KMS-11 (cell line): Measurements from ENCODE around the gene RPH3AL.

Experiments
- H2AFZ ChIP-seq: fragments of 200-600 bp; sonication (generic); 2 replicates; pipeline ENCODE4 v1.6.1; 2016; ENCODE audit warnings: antibody characterized with exemption, mixed run types, low read depth
- H3K27ac ChIP-seq: fragments of 200-600 bp; sonication (generic); 2 replicates; pipeline ENCODE4 v1.6.1; 2016; ENCODE audit warnings: mild to moderate bottlenecking, mixed run types
- H3K27me3 ChIP-seq: fragments of 200-600 bp; sonication (generic); 2 replicates; pipeline ENCODE4 v1.6.1; 2017; ENCODE audit warnings: mild to moderate bottlenecking, low read depth, mixed run types, moderate library complexity; ENCODE audit not compliant: insufficient read depth
- H3K36me3 ChIP-seq: fragments of 200-600 bp; sonication (generic); 2 replicates; pipeline ENCODE4 v1.6.1; 2017; ENCODE audit warnings: mild to moderate bottlenecking, mixed run types; ENCODE audit not compliant: insufficient read depth
- H3K4me1 ChIP-seq: fragments of 200-600 bp; sonication (generic); 2 replicates; pipeline ENCODE4 v1.6.1; 2016; ENCODE audit warnings: mild to moderate bottlenecking, low read depth, mixed run types; ENCODE audit not compliant: poor library complexity, severe bottlenecking
- H3K4me2 ChIP-seq: fragments of 200-600 bp; sonication (generic); 2 replicates; pipeline ENCODE4 v1.7.0; 2016; ENCODE audit warnings: mild to moderate bottlenecking, mixed run types
- H3K4me3 ChIP-seq: fragments of 200-600 bp; sonication (generic); IDR thresholded peaks from 2 replicates; pipeline ENCODE4 v1.6.1; 2017; ENCODE audit warnings: low read depth, low read length, mixed read lengths; ENCODE audit not compliant: insufficient read depth
- H3K79me2 ChIP-seq: fragments of 200-600 bp; sonication (generic); 2 replicates; pipeline ENCODE4 v1.6.1; 2016; ENCODE audit warnings: low read depth, mixed run types; ENCODE audit not compliant: insufficient read depth
- H3K9ac ChIP-seq: fragments of 200-600 bp; sonication (generic); 2 replicates; pipeline ENCODE4 v1.6.1; 2016; ENCODE audit warnings: mild to moderate bottlenecking, mixed run types
- H4K20me1 ChIP-seq: fragments of 200-600 bp; sonication (generic); 2 replicates; pipeline ENCODE4 v1.6.1; 2016; ENCODE audit warnings: mild to moderate bottlenecking, mixed run types; ENCODE audit not compliant: insufficient read depth
- TF ChIP-seq, protein P1 (sequence below): fragments of 200-600 bp; sonication (generic); conservative IDR thresholded peaks from 2 replicates; pipeline ENCODE4 v1.6.1; 2017; ENCODE audit warnings: low read depth, mild to moderate bottlenecking, antibody characterized with exemption, low read length, moderate library complexity, mixed read lengths

RPH3AL gene

DNA sequence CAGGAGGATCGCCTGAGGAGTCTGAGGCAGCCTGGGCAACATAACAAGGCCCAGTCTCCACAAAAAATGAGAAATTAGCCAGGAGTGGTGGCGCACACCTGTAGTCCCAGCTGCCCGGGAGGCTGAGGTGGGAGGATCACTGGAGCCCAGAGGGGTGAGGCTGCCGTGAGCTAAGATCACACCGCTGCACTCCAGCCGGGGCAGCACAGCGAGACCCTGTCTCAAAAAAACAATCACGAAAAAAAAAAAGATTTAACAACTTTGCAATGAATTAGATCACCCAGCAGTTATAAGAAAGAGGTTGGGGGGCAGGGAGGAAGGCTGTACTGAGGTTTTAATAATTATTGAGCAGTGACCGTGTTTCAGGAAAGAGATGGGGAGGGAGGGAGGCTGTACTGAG is 49.4 kb downstream of the RPH3AL start:
- Histone ChIP-seq H3K27ac (no peak overlapping the region), H3K79me2 (no peaks in the 10 kb centered on the region), H3K36me3 (no peaks in the 10 kb centered on the region), H3K4me2 (no peak overlapping the region), H3K27me3 (no peaks in the 10 kb centered on the region), H3K9ac (no peak overlapping the region), H3K4me1 (no peaks in the 10 kb centered on the region), H3K4me3 (no peak overlapping the region), H2AFZ (no peak overlapping the region), H4K20me1 (no peaks in the 10 kb centered on the region)
- TF ChIP-seq, protein P1, sequence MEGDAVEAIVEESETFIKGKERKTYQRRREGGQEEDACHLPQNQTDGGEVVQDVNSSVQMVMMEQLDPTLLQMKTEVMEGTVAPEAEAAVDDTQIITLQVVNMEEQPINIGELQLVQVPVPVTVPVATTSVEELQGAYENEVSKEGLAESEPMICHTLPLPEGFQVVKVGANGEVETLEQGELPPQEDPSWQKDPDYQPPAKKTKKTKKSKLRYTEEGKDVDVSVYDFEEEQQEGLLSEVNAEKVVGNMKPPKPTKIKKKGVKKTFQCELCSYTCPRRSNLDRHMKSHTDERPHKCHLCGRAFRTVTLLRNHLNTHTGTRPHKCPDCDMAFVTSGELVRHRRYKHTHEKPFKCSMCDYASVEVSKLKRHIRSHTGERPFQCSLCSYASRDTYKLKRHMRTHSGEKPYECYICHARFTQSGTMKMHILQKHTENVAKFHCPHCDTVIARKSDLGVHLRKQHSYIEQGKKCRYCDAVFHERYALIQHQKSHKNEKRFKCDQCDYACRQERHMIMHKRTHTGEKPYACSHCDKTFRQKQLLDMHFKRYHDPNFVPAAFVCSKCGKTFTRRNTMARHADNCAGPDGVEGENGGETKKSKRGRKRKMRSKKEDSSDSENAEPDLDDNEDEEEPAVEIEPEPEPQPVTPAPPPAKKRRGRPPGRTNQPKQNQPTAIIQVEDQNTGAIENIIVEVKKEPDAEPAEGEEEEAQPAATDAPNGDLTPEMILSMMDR = no peak

DNA sequence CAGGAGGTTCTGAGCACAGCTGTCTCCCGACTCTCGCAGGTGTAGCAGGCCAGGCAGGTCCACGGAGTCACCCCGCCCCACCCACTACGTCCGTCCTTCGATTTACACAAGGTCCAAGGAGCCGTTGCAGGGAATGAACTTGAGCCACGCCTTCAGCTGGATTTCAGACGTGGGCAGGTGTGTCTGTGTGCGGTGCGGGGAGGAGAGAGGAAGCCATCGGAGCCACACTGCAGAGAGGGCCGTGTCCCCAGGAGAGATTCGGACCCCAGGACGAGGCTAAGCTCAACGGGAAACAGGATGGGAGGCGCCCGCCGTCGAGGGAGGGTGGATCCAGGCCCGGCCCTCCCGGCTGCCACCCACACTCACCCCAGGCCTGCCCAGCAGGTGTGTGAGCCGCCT is 50.3 kb downstream of the RPH3AL start:
- Histone ChIP-seq H3K27me3 (no peaks in the 10 kb centered on the region; the same call in 1 of the 2 replicates), H3K27ac (no peak overlapping the region), H3K4me2 (no peak overlapping the region), H2AFZ (no peak overlapping the region), H3K4me1 (no peaks in the 10 kb centered on the region), H3K4me3 (no peak overlapping the region), H3K79me2 (no peaks in the 10 kb centered on the region), H3K9ac (no peak overlapping the region), H3K36me3 (no peaks in the 10 kb centered on the region), H4K20me1 (no peaks in the 10 kb centered on the region)
- TF ChIP-seq, protein P1 = no peak

DNA sequence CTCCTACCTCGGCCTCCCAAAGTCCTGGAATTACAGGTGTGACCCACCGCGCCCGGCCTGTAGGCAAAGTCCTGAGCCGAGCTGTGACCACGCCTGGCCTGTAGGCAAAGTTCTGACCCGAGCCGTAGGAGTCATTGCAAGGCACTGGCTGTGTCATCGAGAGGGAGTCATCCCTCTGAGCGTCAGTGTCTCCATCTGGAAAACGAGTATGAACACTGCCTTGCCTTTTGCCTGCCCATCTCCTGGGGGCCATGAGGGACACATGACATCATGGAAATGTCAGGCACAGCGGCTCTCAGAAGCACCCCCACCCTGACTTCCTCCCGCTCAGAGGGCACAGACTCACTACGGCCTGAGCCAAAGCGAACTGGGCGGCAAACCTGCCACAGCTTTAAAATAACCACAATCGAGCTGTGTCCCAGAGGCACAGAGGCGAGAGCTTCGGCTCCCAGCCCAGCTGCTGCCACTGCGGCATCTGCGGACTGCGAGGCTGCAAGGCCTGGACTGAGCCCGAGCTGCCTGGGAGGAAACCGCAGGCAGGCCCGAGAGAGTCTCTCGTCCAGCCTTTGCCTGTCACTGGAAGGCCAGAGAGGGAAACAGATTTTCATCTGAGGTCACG is 50.8 kb downstream of the RPH3AL start:
- Histone ChIP-seq H3K4me3 (no peak overlapping the region), H3K4me1 (no peaks in the 10 kb centered on the region), H3K36me3 (no peaks in the 10 kb centered on the region), H4K20me1 (no peaks in the 10 kb centered on the region), H3K79me2 (no peaks in the 10 kb centered on the region), H2AFZ (no peak overlapping the region), H3K4me2 (no peak overlapping the region), H3K27me3 (no peaks in the 10 kb centered on the region; the same call in 1 of the 2 replicates), H3K9ac (no peak overlapping the region), H3K27ac (no peak overlapping the region)
- TF ChIP-seq, protein P1 = no peak

DNA sequence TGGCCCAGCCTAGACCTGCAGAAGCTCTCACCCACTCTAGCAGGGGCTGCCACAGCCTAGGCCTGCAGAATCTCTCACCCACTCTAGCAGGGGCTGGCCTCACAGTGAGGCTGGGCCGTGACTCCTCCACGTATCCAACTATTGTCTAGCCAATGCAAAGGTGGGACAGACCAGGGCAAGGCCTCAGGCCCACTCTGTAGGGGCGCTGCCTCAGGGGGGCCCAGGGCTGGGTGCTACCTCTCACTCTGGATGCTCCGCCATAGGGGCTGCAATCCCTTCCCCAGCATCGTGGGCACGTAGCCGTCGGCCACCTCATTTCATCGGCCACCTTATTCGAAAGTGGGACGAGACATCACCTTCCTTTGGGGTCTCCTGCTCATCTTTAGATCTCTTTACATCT is 51.7 kb downstream of the RPH3AL start:
- no peak overlapping the region for H3K4me2 ChIP-seq
- H3K4me1 ChIP-seq = no peaks in the 10 kb centered on the region
- H2AFZ ChIP-seq = no peak overlapping the region
- TF ChIP-seq, protein P1 = no peak
- no peak overlapping the region for H3K4me3 ChIP-seq
- no peaks in the 10 kb centered on the region for H3K36me3 ChIP-seq
- no peaks in the 10 kb centered on the region; the same call in 1 of the 2 replicates for H3K27me3 ChIP-seq
- no peaks in the 10 kb centered on the region for H3K79me2 ChIP-seq
- no peaks in the 10 kb centered on the region for H4K20me1 ChIP-seq
- H3K9ac ChIP-seq = no peak overlapping the region
- H3K27ac ChIP-seq = no peak overlapping the region
